ENCODE measurements around the gene TMPRSS7.

DNA sequence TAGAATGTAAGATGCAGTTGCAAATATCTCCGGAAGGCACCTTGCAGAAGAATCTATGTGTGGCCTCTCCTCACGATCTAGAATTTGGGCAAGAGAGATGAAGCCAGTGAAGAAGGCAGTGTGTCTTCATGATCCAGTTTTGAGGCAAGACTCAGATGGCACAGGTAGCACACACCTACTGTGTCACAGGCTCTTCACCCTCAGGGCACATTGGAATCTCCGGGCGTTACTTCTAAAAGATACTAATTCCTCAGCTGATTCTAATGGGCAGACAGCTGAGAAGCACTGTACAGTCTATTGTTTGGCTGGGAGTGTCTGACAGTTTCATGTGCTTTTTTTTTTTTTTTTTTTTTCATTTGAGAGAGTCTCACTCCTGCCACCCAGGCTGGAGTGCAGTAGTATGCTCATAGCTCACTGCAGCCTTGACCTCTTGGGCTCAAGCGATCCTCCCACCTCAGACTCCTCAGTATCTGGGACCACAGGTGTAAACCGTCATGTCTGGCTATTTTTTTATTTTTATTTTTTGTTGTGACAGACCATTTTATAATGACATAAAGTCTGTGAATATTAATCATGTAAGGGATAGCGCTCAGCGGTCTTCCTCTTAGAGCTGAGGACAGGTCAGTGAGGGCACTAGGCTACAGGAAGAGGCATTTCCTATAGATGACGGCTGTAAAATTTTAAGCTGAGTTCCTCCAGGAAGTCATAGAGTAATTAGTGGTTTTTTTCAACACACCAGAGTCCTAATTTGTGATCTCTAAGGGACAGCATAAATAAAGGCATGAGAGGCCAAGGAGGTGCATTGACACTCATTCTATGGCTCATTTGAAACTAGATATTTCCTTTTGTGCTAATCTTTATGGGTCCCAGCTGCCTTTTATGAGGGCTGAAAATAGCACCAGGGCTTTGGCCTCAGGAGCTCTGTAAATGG lies 55.7 kb downstream of the TMPRSS7 start:
- TF ChIP-seq, protein P1, sequence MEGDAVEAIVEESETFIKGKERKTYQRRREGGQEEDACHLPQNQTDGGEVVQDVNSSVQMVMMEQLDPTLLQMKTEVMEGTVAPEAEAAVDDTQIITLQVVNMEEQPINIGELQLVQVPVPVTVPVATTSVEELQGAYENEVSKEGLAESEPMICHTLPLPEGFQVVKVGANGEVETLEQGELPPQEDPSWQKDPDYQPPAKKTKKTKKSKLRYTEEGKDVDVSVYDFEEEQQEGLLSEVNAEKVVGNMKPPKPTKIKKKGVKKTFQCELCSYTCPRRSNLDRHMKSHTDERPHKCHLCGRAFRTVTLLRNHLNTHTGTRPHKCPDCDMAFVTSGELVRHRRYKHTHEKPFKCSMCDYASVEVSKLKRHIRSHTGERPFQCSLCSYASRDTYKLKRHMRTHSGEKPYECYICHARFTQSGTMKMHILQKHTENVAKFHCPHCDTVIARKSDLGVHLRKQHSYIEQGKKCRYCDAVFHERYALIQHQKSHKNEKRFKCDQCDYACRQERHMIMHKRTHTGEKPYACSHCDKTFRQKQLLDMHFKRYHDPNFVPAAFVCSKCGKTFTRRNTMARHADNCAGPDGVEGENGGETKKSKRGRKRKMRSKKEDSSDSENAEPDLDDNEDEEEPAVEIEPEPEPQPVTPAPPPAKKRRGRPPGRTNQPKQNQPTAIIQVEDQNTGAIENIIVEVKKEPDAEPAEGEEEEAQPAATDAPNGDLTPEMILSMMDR (IDR thresholded peaks at IDR 0.05): no peak
- TF ChIP-seq EZH2 (IDR thresholded peaks at IDR 0.05): no peak
- TF ChIP-seq EZH2phosphoT487 (IDR thresholded peaks at IDR 0.05): no peak
